Glomerular visceral epithelial cell (primary cell): ENCODE measurements around the gene SLC6A2.
"Not testable (repeated sequence)": the region's sequence is repeated elsewhere in the genome, so short reads cannot be mapped to it uniquely, and the experiment has no call there.

ENCODE experiments used
- DNase-seq: peaks from one replicate; pipeline ENCODE4 v3.0.0-alpha.2; 2016; ENCODE audit errors: extremely low spot score

SLC6A2 gene

DNA sequence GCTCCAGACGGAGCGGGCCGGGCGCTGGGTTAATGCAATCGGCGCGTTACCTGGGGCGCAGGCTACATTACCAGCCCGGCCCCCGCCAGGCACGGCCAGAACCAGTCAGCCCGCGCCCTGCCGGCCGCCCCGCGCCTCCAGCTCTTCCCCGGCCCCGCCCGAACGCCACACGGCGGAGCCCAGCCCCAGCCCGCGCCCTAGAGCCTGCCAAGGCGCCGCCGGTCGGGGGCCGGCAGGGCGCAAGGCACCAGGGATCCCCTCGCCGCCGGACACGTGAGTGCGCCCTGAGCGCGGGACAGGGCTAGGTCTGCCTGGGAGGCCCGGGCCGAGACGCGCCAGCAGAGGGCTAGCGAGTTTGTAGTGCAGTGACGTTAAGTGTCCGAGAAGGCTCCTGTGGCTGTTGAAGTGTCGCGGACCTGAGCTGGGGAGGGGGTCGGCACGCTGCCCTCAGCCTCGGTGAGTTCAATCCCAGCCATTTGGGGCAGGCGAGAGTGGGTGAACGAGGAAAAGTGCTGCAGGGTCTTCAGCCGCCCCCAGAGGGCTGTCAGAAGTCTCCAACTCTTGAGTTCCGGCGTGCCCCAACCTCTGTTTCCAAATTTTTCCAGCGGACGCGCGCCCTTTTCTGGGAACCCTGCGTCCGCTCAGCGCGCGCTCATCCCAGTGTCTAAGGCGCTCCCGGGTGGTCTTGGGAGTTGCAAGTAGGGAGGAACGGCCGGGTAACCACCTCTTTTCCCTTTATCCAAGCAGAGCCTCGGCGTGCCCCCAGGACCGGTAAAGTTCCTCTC is at the start of gene SLC6A2:
SLC6A2 (plus strand) TSS at position 92 of the 785 bp plus-strand sequence. CDS start 707 bp downstream, outside the sequence.
- DNase-seq, result no peak

DNA sequence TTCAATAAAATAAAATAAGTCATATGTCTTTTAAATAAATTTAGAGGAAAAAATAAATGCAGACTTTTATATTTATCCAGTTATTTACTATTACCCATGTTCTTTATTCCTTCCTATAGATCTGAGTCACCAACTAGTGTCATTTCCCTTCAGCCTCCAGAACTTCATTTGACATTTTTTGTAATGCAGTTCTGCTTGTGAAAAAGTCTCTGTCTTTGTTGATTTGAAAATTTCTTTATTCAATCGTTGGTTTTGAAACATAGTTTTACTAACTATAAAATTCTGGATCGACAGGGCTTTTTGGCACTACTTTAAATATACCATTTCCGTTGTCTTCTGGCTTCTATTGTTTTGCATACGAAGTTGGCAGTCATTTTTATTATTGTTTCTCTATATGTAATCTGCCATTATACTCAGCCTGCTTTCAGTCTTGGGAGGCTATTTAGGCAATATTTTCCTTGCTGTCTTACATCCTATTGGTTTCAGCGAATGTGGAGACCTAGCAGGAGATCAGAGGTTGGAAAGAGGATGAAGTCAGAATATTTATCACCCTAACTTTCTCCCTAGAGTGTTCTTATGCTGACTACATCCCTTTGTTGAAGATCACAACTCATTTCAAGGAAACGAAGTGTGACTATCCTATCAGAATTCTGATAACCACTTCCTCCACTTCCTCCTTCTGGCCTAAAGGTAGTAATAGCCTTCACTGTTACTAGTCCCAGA is 42.0 kb upstream of the SLC6A2 start:
- DNase-seq, result no peak

DNA sequence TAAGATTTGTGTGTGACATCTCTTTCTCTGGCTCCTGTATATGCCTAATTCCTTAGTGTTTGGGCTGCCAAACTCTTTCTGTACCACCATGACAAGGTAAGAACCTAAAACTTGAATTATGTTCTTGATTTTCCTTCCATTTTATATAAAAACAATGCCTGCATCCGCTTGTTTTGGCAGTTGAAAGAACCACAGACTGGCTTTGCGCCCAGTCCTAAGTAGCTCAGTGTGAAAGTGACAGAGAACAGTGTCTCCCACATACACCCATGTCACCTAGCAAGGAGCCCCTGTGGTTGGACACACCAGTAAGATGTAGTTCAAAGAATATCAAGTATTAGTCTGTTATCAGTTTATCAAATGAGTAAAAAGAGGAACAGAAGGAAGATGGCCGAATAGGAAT is 40.7 kb upstream of the SLC6A2 start:
- no peak for DNase-seq

DNA sequence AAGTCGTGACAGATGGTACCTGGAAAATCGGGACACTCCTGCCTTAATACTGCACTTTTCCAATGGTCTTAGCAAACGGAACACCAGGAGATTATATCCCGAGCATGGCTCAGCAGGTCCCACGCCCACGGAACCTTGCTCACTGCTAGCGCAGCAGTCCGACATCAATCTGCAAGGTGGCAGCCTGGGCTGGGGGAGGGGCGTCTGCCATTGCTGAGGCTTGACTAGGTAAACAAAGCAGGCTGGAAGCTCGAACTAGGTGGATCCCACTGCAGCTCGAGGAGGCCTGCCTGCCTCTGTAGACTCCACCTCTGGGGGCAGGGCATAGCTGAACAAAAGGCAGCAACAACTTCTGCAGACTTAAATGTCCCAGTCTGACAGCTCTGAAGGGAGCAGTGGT is 40.1 kb upstream of the SLC6A2 start:
- DNase-seq, result not testable (repeated sequence)

DNA sequence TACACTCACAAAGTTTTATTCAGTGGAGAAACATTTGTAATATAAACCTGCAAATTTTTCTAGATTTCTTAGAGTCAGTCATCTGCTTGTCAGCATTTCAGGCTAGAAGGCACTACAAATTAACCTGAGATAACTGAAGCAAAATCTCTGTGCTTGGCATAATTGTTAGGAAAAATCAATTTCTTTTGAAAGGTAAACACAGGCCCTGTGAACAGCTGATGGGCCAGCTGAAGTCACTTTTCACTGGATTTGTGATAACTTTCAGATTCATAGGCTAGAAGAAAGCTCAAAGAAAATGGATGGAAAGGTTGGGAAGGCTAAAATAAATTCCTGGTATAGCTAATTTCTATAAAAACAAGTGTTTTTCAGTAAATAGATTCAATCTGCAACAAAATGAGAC is 34.0 kb upstream of the SLC6A2 start:
- no peak for DNase-seq

DNA sequence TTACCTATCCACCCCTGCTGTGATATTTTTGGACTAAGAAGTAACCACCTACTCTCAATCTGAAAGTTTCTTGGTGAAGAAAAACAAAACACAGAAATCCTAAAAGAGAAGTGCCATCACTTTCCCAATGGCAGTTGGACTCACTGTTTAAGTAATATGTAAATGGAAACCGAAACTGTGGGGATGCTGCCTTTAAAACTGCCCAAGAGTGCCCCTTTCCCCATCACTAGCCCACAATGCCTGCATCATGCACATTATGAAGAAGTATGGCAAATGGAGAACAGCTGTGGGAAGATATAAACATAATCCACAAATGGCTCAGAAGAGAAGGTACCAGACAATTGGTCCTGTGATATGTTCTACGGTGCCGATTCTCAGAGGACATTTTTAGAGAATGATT is 33.5 kb upstream of the SLC6A2 start:
- no peak for DNase-seq

DNA sequence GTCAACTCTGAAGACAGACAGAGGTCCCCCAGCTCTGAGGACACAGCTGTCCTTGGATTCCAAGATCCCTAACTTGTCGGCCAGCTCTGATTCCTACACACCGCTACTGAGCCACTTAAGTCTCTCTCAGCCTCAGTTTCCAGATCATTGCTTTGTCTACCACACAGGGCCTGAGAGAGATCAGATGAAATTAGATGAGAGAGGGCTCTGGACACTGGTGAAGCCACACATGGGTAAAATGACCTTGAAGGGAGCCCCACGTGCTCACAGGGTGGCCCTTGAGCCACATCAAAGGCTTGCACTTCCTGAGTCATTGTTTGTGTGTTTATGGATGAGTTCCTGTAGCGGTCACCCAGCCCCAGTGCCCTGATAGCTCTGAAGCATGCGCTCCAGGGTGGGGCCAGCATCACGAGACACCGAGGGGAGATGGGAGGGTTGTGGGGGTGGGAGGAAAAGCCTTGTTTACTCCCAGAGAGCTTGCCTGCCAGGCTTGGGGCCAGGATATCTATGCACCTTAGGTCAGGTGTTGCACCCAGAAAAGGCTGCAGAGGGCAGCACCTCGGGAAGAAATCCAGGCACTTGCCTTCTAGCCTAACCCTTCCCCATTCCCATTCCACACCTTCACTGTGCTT is 32.7 kb upstream of the SLC6A2 start:
- no peak for DNase-seq

DNA sequence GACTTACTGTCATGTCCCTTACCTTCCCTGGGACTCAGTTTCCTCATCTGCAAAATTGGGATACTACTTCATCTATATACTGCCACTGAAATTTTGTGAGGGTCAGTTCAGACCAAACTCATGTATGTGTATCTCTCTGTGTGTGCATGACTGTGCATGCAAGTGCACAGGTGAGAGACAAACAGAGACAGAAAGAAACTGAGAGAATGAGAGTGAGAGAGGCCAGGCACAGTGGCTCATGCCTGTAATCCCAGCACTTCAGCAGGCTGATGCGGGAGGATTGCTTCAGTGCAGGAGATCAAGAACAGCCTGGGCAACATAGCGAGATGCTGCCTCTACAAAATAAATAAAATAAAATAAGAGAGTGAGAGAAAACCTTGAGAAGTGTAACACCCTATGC is 32.1 kb upstream of the SLC6A2 start:
- no peak for DNase-seq

DNA sequence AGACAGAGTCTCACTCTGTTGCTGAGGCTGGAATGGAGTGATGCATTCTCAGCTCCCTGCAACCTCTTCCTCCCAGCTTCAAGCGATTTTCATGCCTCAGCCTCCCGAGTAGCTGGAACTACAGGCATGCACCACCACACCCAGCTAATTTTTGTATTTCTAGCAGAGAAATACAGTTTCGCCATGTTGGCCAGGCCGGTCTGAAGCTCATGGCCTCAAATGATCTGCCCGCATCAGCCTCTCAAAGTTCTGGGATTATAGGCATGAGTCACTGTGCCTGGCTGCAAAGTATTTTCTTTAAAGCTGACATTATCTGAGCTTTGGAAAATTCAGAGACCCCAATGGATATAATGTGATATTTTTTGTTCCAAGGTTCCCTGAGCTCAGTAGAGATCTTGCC is 31.1 kb upstream of the SLC6A2 start:
- DNase-seq, result no peak

DNA sequence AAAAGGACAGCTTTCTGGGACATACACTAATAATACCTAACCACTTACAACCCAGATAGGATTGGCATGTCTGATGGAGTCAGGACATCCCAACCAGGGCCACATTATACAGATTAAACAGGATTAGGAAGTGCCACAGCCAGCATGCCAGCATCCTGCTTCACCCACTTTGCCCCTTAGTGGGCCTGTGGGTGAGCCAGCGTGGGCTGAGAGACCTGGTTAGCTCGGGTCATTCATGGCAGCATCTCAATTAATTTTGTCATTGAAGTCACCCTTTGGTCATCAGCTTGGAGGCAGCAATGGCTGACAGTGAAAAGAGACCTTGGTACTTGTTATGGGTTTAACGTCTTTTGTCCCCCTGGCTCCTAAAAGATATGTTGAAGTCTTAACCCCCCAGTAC is 29.9 kb upstream of the SLC6A2 start:
- no peak for DNase-seq

DNA sequence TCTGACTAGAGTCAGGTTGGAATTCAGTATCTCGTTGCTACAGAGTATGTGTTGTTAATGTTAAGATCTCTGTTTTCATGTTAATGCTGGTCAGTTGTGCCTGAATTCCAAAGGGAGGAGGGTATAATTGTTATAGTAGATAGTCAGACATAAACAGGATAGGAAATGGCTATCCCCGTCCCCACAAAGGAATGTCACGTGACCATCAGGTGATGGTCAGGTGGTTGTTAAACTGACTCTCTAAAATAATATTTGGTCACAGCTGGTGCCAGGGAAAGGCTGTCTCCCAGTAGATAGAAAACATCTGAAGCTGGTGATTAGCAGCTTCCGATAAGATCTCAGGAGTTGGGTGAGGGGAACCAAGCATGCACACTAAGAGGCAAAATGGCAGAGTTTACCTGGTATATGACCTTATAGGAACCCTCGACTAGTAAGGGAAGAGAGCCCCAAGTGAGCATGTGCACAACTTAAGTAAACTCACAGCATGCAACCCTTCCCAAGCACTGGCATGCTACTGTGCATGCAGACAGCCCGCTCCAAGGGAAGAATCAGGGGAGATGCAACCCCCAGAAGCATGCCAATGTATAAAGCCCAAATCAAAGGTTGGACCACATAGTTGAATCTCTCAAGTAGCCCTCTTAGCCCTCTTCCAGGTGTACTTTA is 27.4 kb upstream of the SLC6A2 start:
- DNase-seq, result no peak

DNA sequence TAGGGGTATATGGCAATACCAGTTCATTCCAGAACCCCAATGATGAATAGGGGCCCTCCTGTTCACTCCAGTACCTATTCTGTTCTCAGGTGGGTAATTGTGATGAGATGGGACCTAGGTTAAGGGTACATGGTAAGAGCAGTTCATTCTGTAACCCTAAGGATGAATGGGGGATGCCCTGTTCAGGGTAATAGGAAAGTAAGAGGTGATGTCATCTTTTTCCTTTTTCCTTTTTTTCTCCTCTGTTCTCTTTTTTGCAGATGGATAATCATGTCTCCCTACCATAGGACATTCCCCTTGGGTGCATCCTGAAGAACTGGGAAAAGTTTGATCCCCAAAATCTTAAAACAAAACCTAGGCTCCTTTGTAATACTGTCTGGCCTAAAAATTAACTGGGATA is 25.0 kb upstream of the SLC6A2 start:
- DNase-seq, result no peak

DNA sequence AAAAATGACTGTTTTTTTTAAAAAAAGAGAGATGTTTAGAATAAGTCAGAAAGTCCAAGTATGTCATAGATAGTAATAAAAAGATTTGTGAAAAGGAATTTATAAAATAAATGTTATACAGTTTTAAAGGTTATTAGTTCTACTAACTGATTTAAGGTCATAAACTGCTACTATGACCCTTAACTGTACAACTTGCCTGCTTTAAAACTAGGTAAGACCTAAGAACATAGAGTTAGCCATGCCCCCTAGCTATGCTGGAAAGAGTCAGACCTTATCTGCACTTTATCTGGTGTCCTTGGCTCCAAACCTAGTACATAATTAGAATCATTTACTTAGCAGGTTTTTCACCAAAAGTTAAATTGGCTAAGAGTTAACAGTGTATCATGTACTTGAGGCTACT is 23.5 kb upstream of the SLC6A2 start:
- DNase-seq, result no peak

DNA sequence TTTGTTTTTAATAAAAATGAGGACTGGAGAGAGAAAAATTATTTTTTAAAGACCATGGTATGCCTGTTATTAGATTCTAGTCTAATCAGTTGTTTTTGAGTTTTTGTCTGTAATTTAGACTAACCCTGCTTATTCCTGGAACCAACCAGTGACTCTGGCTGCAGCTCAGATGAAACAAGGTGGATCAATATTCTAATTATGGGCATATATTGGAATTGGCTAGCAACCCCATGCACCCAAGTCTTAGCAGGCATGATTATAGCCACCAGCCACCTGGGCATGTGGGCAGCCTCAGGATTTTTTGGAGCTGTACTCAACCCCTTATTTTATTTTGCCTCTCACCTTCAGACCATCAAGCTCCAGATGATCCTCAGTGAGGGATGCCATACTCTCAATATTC is 21.6 kb upstream of the SLC6A2 start:
- DNase-seq, result no peak

DNA sequence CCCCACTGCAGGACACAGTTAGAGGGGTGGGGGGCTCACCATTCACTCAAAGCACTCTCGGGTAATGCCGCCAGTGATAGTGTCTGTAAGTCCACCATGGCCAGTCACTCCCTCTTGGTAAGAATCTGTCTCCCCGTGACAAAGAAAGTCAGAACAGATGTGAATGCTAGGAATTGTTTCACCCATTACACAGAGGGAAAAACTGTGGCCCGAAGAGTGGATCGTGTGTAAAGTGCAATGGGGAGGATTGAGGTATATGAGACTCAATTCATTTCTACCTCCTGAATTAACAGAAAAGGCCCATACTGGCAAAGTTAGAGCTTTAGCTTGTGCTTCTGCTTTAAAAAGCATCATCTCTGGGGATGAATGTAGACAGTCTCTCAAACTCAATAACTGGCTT is 17.5 kb upstream of the SLC6A2 start:
- no peak for DNase-seq

DNA sequence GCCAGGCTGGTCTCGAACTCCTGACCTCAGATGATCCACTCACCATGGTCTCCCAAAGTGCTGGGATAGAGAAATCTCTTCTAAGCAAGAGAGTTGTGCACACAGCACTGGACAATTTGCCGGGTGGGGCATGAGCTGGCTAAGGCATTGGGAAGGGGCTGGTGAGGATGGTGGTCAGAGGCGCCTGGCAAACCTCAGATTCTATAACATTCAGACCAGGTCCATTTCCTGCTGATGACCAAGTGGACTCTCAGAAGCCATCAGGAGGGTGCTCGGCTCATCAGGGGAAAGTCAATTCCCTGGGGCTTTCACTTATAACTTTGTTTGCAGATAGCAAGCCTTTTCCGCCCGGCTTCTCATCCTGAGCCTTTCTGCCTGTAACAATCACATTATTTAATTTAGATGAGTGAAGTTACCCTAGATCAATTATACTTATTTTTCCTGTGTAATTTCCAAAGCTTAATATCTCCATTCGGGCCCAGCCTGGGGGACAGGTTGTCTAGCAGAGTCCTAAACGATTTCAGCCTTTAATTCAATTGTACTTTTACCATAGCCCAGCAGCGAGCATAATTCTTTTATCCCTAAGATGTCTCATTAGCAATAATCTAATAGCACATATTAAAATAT is 15.0 kb upstream of the SLC6A2 start:
- no peak for DNase-seq

DNA sequence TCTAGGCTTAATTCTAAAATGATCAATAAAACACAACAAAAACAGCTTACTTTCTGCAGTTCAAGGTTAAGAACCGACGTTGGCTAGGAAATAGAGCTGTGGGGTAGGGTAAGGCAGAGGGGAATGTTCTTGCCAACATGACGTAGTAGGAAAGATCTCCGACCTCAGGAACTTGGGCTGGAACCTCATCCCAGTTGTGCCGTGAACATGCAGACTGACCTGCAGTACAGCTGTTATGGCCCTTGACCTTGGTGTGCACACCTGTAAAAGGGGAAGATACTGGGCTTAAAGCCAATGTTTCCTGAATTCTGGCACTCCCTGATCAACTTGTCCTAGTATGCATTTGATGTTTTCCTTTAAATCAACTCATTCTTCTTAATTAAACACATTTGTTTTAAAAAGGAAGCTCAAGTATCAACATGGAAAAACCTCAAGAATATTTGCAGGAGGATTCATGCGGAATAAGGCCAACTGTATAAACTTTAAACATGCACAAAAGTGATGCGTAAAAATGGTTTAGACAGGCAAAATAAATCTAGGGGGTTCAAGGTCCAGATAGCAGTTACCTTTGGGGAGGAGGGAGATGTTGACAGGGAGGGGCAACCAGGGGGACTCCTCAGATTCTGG is 14.2 kb upstream of the SLC6A2 start:
- no peak for DNase-seq

DNA sequence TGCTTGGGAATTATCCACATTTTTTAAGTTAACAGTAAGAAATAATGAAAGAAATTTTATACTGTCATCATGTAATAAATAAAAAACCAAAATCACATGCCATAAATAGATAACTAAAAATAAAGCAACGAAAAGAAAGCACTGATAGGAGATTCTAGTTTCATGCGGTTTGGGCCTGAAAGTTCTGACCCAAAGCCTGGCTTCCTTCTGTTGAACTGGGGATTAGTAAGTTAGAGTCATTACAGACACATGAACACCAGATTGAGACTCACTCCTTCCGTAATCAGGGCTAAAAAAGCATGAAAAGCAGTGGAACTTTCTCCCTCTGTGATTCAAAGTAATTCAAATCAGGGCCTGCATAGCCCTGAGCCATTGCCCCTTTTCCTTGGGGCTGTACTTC is 13.2 kb upstream of the SLC6A2 start:
- no peak for DNase-seq

DNA sequence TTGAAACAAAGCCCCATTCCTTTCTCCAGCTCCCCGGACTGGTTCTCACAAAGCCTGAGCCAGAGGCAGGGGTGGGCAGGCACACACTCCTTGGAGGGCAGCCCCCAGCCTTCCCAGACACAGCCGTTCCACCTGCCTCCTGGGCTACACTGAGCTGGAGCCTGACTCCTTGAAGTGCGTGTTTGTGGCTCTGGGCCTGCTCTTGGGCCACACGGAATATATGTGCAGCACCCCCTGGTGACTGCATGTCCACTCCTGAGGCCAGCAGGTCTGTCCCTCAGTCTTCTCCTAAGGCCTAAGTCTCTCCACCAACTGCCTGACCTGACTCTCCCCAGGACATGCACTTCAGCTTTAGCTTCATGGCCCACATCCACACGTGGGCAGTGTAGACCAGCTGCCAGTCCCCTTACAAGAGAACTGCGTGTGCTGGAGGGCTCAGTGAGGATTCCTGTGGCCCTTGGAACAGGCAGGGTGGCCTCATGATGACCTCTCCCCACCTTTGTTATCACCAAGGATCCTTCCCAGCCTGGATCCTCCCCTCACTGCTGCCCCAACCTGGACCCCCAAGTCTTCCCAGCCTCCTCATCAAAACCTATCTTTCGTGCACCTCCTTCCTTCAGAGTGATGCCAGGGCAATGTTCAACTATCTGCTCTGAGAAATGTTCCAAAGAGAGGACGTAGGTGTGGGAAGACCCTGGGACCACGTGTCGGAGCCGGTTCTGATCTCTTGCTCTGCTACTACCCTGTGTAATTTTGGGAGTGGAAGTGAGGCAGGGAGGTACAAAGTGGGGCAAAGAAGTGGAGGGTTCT is 12.4 kb upstream of the SLC6A2 start:
- no peak for DNase-seq

DNA sequence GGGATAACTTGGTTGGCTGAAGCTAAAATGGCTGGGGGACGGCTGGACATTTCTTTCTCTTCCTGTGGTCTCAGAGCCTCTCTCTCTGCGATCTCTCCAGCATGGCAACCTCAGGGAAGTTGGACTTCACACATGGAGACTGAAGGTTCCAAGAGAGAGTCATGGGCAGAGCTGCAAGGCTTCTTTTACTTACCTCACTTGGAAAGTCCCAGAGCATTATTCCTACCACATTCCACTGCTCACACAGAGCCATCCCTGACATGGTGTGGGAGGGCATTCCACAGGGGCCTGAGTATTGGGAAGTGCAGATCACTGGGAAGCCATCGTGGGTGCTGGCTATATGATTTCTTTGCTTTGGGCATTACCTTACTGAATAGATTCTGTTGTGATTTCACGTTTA is 9.8 kb upstream of the SLC6A2 start:
- no peak for DNase-seq

DNA sequence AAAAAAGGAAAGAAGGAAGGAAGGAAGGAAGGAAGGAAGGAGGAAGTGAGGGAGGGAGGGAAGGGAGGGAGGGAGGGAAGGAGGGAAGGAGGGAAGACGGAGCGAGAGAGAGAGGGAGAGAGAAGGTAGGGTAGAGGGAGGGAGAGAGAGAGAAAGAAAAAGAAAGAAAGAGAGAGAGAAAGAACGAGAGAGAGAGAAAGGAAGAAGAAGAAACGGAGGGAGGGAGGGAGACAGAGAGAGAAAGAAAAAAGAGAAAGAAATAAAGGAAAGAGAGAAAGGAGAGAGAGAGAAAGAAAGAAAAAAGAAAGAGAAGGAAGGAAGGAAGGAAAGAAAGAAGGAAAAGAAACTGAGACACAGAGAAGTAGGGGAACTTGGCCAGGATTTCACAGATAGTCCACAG is 8.4 kb upstream of the SLC6A2 start:
- no peak for DNase-seq
